ENCODE results near the gene STAC3. TPM values are rescaled to one million over a fixed set of nuclear protein-coding genes. Genes with fewer than 3 reads are reported as not detected.

STAC3 gene
- total and polyA plus RNA-seq, 2 of the 13 experiments (the other 11 are each of a cell fraction or from before 2014, with no cell fraction given): 0.18 to 0.22 TPM

- peak; percentile 7 for ATAC-seq
- Histone ChIP-seq H3K9me3 (ENCODE audit: low read length) (no peaks in the 10 kb centered on the region), H3K4me2 (ENCODE audit: low read depth, low read length) (peak overlapping the region; percentile 97), H2AFZ (ENCODE audit: low read length) (no peak overlapping the region), H3K9ac (ENCODE audit: insufficient read depth, low read depth, low read length) (peak overlapping the region; percentile 95), H3K4me1 (ENCODE audit: insufficient read depth, low read length) (peaks cover 81% of the 10 kb centered on the region), H3K27me3 (ENCODE audit: control insufficient read depth in 1 of 2, insufficient read depth in 2 of 2, low read length in 2 of 2) (peaks cover 0 to 19% of the 10 kb centered on the region in 2 experiments; a peak in 4 of 5 replicates), H3K27ac (ENCODE audit: extremely low read length, insufficient read depth, low read length) (peak overlapping the region; percentile 95), H4K20me1 (ENCODE audit: insufficient read depth, low read length) (peaks cover 11% of the 10 kb centered on the region; the same call in 1 of the 2 replicates), H3K79me2 (ENCODE audit: insufficient read depth, low read length) (peaks cover 33% of the 10 kb centered on the region), H3K36me3 (replicated peaks in 1 of 2; ENCODE audit: control insufficient read depth in 1 of 2, insufficient read depth in 2 of 2, low read length in 2 of 2) (peaks cover 20 to 34% of the 10 kb centered on the region in 2 experiments), H3K4me3 (replicated peaks in 1 of 3; ENCODE audit: insufficient read depth in 1 of 3, low read depth in 2 of 3, low read length in 3 of 3) (peak overlapping the region; percentile 71 to 82 (median 75))
- DNase-seq (ENCODE audit: low spot score): peak; percentile 34
- in situ Hi-C loops (cut with HindIII; ENCODE audit: extremely low pct_ligation_motif_present, low pct_unique_long_range_greater_than_20kb): no loop called here
- FAIRE-seq: no peak
- TSS peak; percentile 63 for BruUV-seq (replicated peaks)
- CTCF ChIA-PET (ENCODE audit: low intra/inter-chr PET ratio, low total read pairs): interaction anchor here (8.7 kb wide), 1 partner anchor 9 kb away, joined by 87 read pairs; a partner anchor contains a TSS
- POLR2A ChIA-PET: interaction anchor here (0.8 to 3.2 kb wide), 19 partner anchors 9 to 290 kb away, joined by 3 to 116 read pairs (median 8); partner anchors contain the start of genes DDIT3, INHBE, LRP1 and NEMP1
- WGBS (ENCODE audit: low lambda C conversion rate): 3% methylated on average over 8 of the region's 10 CpGs
- intact Hi-C loops (cut with micrococcal nuclease; ENCODE audit: unreplicated experiment): loop anchor here (1.0 kb wide), 1 partner anchor 9 kb away; no protein-coding TSS in a partner anchor
- TF ChIP-seq KAT7 (CRISPR knock-in tag; IDR thresholded peaks at IDR 0.05; ENCODE audit: borderline replicate concordance) (0 out of 2 replicates have a peak, but pooled peaks have one; percentile 69), IKZF1 (IDR thresholded peaks at IDR 0.05) (no peak), BATF2 (CRISPR knock-in tag; IDR thresholded peaks at IDR 0.05) (0 out of 2 replicates have a peak, but pooled peaks have one; percentile 4), ZNF709 (CRISPR knock-in tag; IDR thresholded peaks at IDR 0.05) (0 out of 2 replicates have a peak, but pooled peaks have one; percentile 33), POLR2G (IDR thresholded peaks at IDR 0.05; ENCODE audit: low read depth, low read length) (peak; percentile 51), ZSCAN31 (CRISPR knock-in tag; IDR thresholded peaks at IDR 0.05; ENCODE audit: low read depth) (peak; percentile 5; the same call in 1 of the 2 replicates), ZNF264 (CRISPR knock-in tag; IDR thresholded peaks at IDR 0.05) (no peak), RBAK (CRISPR knock-in tag; IDR thresholded peaks at IDR 0.05) (no peak), ETS1 (CRISPR knock-in tag; IDR thresholded peaks at IDR 0.05) (no peak), MATR3 (CRISPR knock-in tag; IDR thresholded peaks at IDR 0.05) (no peak), PBX3 (CRISPR knock-in tag; IDR thresholded peaks at IDR 0.05; ENCODE audit: borderline replicate concordance) (no peak), ZSCAN9 (CRISPR knock-in tag; IDR thresholded peaks at IDR 0.05; ENCODE audit: borderline replicate concordance) (0 out of 2 replicates have a peak, but pooled peaks have one; percentile 12), ZBTB3 (CRISPR knock-in tag; IDR thresholded peaks at IDR 0.05; ENCODE audit: borderline replicate concordance, low read depth) (no peak), ZNF10 (CRISPR knock-in tag; IDR thresholded peaks at IDR 0.05; ENCODE audit: borderline replicate concordance, low read depth) (no peak), ZNF563 (CRISPR knock-in tag; IDR thresholded peaks at IDR 0.05) (0 out of 2 replicates have a peak, but pooled peaks have one; percentile 43), FOXA3 (CRISPR knock-in tag; IDR thresholded peaks at IDR 0.05) (no peak), MEIS2 (CRISPR knock-in tag; IDR thresholded peaks at IDR 0.05) (no peak), KLF16 (CRISPR knock-in tag; IDR thresholded peaks at IDR 0.05) (0 out of 4 replicates have a peak, but pooled peaks of 1 of the 2 experiments have one; percentile 3), RELA (CRISPR knock-in tag; IDR thresholded peaks at IDR 0.05) (no peak), ATM (IDR thresholded peaks at IDR 0.05; ENCODE audit: borderline replicate concordance) (no peak)
- TF ChIP-seq, protein P1, sequence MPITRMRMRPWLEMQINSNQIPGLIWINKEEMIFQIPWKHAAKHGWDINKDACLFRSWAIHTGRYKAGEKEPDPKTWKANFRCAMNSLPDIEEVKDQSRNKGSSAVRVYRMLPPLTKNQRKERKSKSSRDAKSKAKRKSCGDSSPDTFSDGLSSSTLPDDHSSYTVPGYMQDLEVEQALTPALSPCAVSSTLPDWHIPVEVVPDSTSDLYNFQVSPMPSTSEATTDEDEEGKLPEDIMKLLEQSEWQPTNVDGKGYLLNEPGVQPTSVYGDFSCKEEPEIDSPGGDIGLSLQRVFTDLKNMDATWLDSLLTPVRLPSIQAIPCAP (CRISPR knock-in tag; IDR thresholded peaks at IDR 0.05; ENCODE audit: low read depth): no peak
Measured at GRCh38 chr12:57230381-57231155, 20.4 kb downstream of the STAC3 start.
